ENCODE measurements around the gene NADK.

NADK gene

DNA sequence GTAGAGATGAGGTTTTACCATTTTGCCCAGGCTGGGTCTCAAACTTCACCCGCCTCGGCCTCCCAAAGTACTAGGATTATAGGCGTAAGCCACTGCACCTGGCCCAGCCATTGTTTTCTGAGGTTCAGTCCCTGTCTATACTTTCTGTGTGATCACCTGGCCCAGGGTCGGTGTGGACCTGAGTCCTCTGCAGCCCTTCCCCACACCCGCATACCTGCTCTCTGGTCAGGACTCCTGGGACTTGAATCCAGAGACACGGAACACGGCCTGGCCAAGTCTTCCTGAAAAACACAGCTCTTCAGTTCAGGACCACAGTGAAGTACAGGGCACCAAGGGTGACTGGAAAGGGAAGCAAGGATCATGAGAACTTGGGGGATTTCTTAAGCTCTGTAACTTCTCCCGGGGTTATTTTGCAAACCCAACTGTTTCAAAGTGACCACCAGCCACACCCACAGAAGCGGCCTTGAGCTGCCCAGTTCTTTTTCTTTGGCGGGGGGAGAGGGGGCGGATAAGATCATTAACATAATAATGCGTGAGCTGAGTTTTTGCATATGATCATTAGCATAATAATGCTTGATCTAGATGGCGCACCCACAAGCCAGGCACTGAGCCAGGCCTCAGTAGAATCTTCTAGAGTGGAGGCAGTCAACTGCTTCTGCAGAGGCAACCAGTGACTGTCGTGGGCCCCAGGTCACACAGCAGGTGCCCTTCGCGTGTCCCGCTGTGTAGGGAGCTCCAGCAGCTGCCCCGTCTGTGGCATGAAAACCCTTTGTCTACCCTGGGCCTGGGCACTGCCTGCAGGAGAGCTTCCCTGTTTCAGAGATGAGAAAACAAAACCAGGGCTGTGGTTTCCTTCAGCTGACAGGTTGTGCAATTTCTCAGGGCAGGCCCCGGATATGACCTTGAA, 1.7 kb upstream of the NADK start:
- peaks cover 46% of the 10 kb centered on the region for H3K4me1 ChIP-seq (ENCODE audit: insufficient read depth, low read length)
- peak overlapping the region; percentile 87 for H3K9ac ChIP-seq (ENCODE audit: low read depth, low read length)
- no peaks in the 10 kb centered on the region for H3K36me3 ChIP-seq (ENCODE audit: insufficient read depth, low read length)
- no peaks in the 10 kb centered on the region for H3K9me3 ChIP-seq (ENCODE audit: control insufficient read depth, insufficient read depth, low read length)

DNA sequence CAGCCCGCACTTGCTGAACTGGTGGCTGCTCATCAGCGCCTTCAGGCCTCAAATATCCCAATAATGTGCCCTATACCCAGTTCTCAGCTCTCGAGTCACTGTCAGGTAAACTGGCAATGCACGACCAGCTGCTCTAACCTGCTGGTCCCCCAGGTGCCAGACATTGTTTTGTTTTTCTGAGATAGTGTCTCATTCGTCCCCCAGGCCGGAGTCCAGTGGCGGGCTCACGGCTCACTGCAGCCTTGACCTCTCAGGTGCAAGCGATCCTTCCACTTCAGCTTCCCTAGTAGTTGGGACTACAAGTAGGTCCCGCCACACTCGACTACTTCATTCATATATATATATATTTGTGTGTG, 1.0 kb upstream of the NADK start:
- Histone ChIP-seq H3K36me3 (ENCODE audit: insufficient read depth, low read length) (no peaks in the 10 kb centered on the region), H3K9ac (ENCODE audit: low read depth, low read length) (peak overlapping the region; percentile 87), H3K4me1 (ENCODE audit: insufficient read depth, low read length) (peaks cover 46% of the 10 kb centered on the region), H3K9me3 (ENCODE audit: control insufficient read depth, insufficient read depth, low read length) (no peaks in the 10 kb centered on the region)

DNA sequence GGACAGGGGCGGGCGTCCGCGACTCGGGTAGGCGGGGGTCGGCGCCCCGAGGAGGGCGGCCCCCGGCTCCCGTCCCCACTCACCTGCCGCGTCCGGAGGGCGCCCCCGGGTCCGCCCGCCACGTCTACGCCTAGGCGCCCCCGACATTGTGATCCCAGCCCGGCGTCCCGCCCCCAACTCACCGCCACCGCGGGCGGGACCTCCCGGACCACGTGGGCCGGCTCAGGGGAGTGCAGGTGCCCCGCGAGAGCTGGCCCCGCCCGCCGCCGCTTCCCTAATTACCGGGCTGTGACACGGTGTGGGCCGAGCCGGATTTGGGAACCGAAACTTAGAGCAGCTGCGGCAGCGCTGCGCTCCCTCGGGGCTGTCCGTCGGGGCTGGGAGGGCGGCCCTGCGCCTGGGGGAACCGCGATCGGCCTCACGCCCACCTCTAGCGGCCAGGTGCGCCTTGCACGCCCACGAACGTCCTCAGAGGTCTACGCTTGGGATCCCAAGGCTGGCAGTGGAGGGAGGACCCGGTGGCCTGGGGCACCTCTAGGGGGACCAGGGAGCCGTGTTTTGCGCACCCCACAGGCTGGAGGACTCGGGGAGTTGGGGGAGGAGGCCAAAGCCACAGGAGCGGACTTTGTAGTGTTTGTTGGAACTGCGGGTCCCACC, 521 bp upstream of the NADK start:
- peak overlapping the region; percentile 87 for H3K9ac ChIP-seq (ENCODE audit: low read depth, low read length)
- H3K36me3 ChIP-seq (ENCODE audit: insufficient read depth, low read length): no peaks in the 10 kb centered on the region
- H3K4me1 ChIP-seq (ENCODE audit: insufficient read depth, low read length): peaks cover 46% of the 10 kb centered on the region
- no peaks in the 10 kb centered on the region for H3K9me3 ChIP-seq (ENCODE audit: control insufficient read depth, insufficient read depth, low read length)

DNA sequence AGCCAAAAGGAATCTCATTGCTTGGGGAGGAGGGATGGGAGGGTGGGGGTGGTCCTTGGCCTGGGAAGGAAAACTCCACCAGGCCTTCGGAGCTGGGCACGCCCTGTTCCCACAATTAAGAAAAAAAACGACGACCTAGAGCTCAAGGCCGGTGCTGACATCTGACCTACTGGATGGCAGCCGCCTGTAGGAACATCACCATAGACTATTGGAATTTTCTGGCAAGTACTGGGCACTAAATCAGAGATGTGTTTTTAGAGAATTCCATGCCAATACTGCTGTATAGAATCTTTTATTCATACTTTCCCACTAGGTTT, 729 bp downstream of the NADK start:
- Histone ChIP-seq H3K4me1 (ENCODE audit: insufficient read depth, low read length) (peaks cover 37% of the 10 kb centered on the region), H3K9ac (ENCODE audit: low read depth, low read length) (peak overlapping the region; percentile 87), H3K9me3 (ENCODE audit: control insufficient read depth, insufficient read depth, low read length) (no peaks in the 10 kb centered on the region), H3K36me3 (ENCODE audit: insufficient read depth, low read length) (no peaks in the 10 kb centered on the region)

DNA sequence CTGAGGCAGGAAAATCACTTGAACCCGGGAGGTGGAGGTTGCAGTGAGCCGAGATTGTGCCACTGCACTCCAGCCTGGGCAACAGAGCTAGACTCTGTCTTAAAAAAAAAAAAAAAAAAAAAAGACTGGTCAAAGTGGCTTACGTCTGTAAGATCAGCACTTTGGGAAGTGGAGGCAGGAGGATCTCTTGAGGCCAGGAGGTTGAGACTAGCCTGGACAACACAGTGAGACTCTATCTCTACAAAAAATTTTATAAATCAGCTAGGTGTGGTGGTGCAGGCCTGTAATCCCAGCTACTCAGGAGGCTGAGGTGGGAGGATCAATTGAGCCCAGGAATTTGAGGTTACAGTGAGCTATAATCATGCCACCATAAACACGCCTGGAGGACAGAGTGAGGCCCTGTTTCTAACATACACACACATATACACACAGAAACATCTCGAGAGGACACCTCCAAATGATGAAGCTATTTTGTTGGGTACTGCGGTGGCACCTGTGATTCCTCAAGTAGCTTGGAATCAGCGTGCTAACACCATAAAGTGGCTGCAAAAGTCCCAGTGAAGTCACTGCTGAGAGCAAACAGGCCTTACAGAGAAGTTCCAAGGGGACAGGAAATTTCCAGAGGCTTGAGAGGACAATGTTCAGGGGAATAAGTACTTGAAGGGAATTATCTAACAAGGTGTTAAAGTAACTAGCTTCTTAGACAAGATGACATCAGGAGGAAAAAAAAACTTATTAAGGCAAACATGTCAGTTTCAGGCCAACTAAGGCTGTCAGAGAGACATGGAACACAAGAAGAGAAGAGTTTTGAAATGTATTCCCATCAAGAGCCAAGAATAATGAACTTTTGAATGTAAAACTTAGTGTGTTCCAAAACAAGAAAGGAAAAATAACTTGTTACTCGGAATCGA, 1.3 kb downstream of the NADK start:
- Histone ChIP-seq H3K9ac (ENCODE audit: low read depth, low read length) (peak overlapping the region; percentile 87; the same call in 1 of the 2 replicates), H3K4me1 (ENCODE audit: insufficient read depth, low read length) (peaks cover 34% of the 10 kb centered on the region), H3K9me3 (ENCODE audit: control insufficient read depth, insufficient read depth, low read length) (no peaks in the 10 kb centered on the region; the same call in 1 of the 2 replicates), H3K36me3 (ENCODE audit: insufficient read depth, low read length) (no peaks in the 10 kb centered on the region; the same call in 1 of the 2 replicates)

DNA sequence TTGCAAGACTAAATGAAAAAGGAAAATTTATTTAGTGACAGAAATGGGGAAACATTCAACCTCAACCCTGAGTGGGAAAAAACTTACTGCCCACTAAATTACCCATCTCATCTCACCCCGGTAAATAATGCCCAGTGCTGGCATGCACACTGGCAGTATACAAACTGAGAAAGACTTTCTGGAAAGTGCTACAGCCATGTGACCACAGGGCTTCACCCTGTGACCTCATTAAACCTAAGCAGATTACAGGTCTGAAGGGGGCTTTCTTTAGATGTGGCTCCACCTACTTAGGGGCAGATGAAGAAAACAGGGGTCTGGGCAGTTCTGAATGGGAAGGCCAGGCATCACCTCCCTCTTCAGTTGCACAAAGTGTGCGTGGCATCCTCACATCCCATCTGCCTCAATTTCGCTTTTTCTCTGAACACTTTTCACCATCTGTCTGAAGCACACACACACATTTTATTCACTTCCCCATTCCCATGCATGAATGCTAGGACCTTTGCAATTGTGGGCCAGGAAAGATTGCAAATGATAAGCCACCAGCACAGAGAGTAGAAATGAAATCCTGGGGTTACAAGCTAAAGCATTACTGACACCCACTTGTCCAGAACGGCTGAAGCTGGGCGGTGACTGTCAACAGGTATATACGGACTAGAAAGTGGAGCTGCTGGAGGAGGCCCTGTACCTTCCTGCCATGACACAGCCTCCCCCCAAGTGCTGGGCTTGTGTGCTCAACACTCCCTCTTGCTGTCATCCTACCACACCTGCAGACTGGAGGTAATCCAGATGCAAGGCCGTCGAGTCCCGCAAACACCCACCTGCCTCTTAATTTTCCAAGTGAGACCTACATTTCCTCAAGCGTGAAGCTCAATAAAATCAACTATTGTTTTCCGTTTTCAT, 2.7 kb downstream of the NADK start:
- Histone ChIP-seq H3K9me3 (ENCODE audit: control insufficient read depth, insufficient read depth, low read length) (peaks cover 7% of the 10 kb centered on the region), H3K36me3 (ENCODE audit: insufficient read depth, low read length) (peaks cover 7% of the 10 kb centered on the region), H3K4me1 (ENCODE audit: insufficient read depth, low read length) (peaks cover 21% of the 10 kb centered on the region), H3K9ac (ENCODE audit: low read depth, low read length) (no peak overlapping the region)

DNA sequence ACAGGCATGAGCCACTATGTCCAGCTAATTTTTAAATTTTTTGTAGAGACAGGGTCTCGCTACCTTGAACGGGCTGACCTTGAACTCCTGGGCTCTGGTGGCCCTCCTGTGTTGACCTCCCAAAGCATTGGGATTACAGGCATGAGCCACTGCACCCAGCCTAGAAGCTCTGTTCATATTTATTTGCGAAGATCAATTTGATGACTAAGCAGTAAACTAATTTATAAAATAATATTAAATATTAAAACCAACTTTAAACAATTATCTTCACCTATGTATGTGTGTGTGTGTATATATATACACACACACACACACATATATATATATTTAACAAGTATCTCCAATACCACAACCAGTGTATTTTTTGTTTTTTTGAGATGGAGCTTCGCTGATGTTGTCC, 4.4 kb downstream of the NADK start:
- Histone ChIP-seq H3K4me1 (ENCODE audit: insufficient read depth, low read length) (peaks cover 13% of the 10 kb centered on the region), H3K36me3 (ENCODE audit: insufficient read depth, low read length) (peaks cover 7% of the 10 kb centered on the region), H3K9me3 (ENCODE audit: control insufficient read depth, insufficient read depth, low read length) (peaks cover 7% of the 10 kb centered on the region), H3K9ac (ENCODE audit: low read depth, low read length) (no peak overlapping the region)

DNA sequence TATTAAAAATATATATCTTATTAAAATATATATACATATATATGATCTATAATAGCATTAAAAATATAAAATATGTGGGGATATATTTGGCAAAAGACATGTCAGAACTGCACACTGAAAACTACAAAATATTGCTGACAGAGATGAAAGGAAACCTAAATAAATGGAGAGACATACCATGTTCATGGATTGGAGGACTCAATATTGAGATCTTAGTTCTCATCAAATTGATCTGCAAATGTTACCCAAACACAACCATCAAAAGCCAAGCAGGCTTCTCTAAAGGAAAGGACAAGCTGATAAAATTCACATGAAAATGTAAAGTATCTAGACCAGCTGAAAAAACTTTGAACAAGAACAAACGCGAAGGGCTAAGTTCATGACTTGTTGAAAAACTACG, 7.2 kb downstream of the NADK start:
- peaks cover 7% of the 10 kb centered on the region for H3K4me1 ChIP-seq (ENCODE audit: insufficient read depth, low read length)
- peaks cover 7% of the 10 kb centered on the region for H3K9me3 ChIP-seq (ENCODE audit: control insufficient read depth, insufficient read depth, low read length)
- peaks cover 7% of the 10 kb centered on the region for H3K36me3 ChIP-seq (ENCODE audit: insufficient read depth, low read length)
- no peak overlapping the region for H3K9ac ChIP-seq (ENCODE audit: low read depth, low read length)

DNA sequence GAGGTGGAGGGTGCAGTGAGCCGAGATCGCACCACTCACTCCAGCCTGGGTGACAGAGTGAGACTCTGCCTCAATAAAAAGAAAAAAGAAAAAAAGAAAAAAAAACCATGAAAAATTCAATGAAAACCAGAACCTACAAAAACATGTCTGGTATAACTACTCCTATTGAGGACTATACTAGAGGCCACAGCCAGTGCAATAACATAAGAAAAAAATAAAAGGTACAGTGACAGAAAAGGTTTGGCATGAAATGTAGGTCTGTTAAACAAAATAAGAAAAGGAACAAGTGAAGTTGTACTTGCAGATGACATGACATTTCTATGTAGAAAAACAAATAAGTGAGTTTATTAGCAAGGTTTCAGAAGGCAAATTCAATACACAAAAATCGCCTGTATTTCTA, 8.2 kb downstream of the NADK start:
- Histone ChIP-seq H3K4me1 (ENCODE audit: insufficient read depth, low read length) (peaks cover under 1% of the 10 kb centered on the region; the same call in 1 of the 2 replicates), H3K9me3 (ENCODE audit: control insufficient read depth, insufficient read depth, low read length) (peaks cover 7% of the 10 kb centered on the region), H3K36me3 (ENCODE audit: insufficient read depth, low read length) (peaks cover 7% of the 10 kb centered on the region), H3K9ac (ENCODE audit: low read depth, low read length) (no peak overlapping the region)

DNA sequence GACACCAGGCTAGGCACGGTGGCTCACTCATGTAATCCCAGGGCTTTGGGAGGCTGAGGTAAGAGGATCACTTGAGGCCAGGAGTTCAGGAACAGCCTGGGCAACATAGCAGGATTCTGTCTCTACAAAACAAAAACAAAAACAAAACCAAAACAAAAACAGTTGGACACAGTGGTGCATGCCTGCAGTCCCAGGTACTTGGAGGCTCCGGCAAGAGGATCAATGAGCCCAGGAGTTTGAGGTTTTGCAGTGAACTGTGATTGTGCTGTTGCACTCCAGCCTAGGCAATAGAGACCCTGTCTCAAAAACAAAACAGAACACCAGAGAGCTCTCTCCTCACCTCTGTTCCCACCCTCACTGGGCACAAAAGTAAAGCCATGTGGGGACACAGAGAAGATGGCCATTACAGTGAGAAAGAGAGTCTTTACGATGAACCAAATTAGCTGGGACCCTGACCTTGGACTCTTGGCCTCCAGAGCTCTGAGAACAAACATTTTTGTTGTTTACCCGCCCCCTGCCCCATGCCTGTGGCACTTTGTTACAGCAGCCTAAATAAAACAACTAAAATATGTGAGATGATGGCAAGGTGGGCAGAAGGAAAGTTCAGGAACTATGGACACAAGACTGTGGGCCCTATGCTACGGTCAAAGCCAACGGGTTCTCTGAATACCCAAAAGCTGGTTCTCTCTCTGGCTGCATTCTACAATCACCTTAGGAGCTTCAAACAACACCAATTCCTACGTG, 9.8 kb downstream of the NADK start:
- Histone ChIP-seq H3K9me3 (ENCODE audit: control insufficient read depth, insufficient read depth, low read length) (peaks cover 7% of the 10 kb centered on the region), H3K36me3 (ENCODE audit: insufficient read depth, low read length) (peaks cover 7% of the 10 kb centered on the region), H3K4me1 (ENCODE audit: insufficient read depth, low read length) (no peaks in the 10 kb centered on the region), H3K9ac (ENCODE audit: low read depth, low read length) (no peak overlapping the region)

DNA sequence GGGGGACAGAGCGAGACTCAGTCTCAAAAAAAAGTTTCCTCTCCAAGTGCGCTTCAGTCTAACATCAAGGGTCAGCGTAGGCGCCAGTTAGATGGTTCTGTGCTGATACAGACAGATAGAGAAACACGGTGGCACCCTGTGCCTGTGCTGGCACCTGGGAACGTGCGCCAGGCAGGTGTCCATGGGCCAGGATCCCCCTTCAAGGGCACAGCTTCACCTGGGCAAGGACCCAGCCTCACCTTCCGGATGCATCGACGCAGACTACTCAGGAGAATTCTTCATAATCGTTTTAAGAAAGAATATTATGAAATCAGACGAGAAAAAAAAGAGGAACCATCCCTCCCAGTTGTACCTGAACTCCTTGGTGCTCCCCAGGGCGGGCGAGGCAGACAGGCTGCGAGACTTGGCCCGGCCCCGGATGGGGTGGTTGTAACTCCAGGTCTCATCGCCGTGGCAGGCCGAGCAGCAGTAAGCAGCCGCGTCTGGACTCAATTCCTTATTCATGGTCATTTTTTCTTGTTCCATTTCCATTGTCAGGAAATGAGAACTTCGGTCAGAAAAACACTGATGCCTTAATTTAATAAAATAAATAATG, 13.3 kb downstream of the NADK start:
- Histone ChIP-seq H3K9me3 (ENCODE audit: control insufficient read depth, insufficient read depth, low read length) (no peaks in the 10 kb centered on the region), H3K4me1 (ENCODE audit: insufficient read depth, low read length) (no peaks in the 10 kb centered on the region), H3K9ac (ENCODE audit: low read depth, low read length) (no peak overlapping the region), H3K36me3 (ENCODE audit: insufficient read depth, low read length) (peaks cover 7% of the 10 kb centered on the region)

DNA sequence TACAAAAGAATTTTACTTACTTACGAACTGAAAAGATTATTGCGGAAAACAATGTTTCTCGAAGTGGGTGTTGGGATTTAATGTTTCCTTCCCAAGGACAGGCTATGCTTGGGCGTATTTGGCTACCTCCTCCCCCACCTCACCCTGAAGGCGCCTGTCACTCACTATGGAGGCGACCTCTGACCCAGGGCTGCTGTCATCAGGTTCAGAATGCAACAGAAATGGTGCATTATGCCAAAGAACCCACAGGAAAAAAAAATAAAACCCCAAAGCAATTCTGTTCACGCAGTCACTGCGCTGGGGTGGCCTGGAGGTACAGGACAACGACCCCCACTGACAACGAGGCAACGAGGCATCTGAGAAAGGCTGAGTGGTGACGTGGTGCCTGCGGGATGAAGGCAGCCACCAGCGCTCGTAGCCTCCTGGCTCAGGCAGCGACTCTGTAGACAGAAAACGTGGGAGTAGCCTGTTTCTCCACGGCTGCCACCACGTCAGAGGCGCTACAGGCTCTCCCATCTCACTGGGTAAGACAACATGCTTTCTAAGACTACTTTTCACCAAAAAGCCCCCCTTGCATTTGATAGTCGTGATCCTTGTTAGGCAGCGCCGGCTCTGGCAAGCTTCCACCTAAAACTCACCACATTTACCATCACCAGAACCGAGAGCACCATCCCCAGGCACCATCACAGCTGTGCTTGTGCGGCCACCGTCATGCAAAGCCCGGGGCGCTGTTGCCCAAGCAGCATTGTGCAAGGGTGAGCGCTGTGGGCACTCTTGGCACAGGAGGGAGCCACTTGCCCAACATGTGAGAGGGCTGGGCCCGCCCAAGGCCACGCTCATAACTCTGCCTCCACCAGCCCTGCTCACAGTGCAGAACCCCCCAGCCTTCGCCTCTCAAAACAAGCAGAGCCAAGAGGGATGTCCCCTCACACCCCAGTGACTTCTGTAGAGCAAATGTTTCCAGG, 14.3 kb downstream of the NADK start:
- H3K4me1 ChIP-seq (ENCODE audit: insufficient read depth, low read length): no peaks in the 10 kb centered on the region
- H3K9me3 ChIP-seq (ENCODE audit: control insufficient read depth, insufficient read depth, low read length): no peaks in the 10 kb centered on the region
- H3K9ac ChIP-seq (ENCODE audit: low read depth, low read length): no peak overlapping the region
- H3K36me3 ChIP-seq (ENCODE audit: insufficient read depth, low read length): peaks cover 7% of the 10 kb centered on the region
